Activated CD4-positive, alpha-beta T cell treated with anti-CD3 and anti-CD28 coated beads for 1 hour (primary cell): ENCODE results near the gene CHST1.

Experiments
- DNase-seq: peaks from one replicate; pipeline ENCODE4 v3.0.0-alpha.2; 2020

Gene CHST1

GRCh38 chr11:45643598-45644260, 21.7 kb downstream of the CHST1 start:
- DNase-seq, result no peak

DNA sequence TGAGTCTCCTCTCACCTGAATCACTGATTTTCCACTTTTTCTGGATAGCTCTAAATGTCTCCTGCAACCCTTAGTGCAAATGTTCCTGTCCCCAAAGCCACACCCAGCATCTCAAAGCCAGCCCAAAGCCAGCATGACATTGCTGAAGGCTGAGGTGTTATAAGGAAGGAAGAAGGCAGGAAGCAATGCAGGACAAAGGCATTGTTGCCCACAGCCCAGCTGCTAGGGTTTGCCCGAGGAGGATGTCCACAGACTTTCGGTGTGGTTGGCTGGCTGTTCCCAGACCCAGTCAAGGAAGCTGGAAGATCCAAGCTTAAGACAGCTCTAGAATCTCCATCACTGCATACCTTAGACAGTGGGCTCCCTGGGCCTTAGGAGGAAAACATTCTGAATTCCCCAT, 23.5 kb downstream of the CHST1 start:
- no peak for DNase-seq

GRCh38 chr11:45638051-45638450, 27.4 kb downstream of the CHST1 start:
- no peak for DNase-seq

DNA sequence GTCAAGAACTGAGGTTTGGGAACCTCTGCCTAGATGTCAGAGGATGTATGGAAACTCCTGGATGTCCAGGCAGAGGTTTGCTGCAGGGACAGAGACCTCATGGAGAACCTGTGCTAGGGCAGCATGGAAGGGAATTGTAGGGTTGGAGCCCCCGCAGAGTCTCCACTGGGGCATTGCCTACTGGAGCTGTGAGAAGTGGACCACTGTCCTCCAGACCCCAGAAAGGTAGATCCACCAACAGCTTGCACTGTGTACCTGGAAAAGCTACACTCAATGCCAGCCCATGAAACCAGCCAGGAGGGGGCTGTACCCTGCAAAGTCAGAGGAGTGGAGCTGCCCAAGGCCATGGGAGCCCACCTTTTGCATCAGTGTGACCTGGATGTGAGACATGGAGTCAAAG, 29.5 kb downstream of the CHST1 start:
- no peak for DNase-seq

GRCh38 chr11:45625611-45626010, 39.8 kb downstream of the CHST1 start:
- DNase-seq, result no peak

DNA sequence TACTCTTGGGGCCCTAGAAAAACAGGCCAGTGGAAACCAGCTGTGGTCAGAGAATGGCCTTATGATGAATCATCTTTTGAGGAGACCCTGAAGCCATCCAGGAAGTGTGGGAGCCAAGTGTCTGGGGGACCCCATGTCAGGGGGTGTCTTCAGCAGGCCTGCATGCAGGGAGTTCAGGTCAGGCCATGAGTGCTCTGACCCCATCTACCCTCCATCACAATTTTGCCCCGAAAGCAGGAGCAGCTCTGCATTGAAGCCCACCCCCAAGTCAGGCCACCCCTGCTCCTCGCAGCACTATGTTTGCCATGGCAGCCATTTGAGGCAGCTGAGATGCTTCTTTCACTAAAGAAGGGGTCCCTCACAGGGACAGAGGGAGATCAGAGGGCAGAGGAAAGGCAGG, 41.3 kb downstream of the CHST1 start:
- DNase-seq, result no peak

DNA sequence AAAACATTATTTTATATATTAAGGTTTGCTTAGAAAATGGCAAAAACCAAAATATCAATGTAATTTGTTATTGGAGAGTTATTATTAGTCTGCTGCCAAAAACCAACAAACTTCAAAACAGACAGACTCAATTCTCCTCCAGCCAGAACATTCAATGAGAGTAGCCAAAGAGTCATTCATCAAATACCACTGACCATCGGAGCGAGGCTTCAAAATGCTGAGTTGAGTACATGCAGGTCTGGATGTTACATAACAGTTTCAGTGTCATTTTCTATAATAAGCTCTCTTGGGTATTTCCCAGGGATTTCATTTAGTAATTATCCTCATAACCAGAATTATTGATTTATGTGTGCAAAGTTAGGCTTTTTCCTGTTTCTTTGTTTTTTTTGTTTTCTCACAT, 42.6 kb downstream of the CHST1 start:
- no peak for DNase-seq

DNA sequence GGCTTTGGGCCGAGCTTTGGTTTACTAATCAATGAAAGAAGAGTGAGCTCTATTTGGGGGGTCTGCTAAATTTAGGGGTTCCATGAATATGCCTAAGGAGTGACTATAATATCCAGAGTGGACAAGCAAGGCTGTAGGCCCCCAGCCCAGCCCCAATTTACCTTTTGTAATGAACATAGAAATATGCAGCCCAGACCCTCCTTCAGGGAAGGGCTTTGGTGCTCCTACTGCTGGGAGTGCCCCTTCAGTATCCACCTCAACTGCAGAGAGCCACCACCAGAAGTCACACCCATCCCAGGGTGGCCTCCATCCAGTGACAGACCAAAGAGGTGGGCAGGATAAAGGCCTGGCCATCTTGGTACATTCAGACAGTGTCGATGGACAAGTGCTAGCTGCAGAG, 43.1 kb downstream of the CHST1 start:
- no peak for DNase-seq

GRCh38 chr11:45621588-45621987, 43.8 kb downstream of the CHST1 start:
- DNase-seq, result no peak

GRCh38 chr11:45620243-45620642, 45.2 kb downstream of the CHST1 start:
- no peak for DNase-seq

DNA sequence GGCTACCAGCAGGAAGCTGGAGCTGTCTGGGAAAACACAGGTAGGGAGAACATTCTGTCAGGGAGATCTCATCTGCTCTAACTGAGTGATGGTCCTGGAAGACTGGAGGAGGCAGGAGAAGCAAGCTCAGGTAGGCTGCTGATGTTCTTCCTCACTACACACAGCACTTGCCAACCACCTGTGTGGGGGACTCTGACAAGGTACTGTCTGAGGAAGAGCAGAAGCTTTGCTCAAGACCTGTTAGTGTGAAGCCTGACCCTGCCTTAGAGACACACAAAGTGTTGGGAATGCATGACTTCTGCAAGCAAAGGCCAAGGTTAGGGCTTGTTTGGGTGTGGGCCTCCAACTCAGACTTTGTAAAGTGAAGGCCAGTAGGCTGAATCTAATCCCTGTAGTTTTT, 46.5 kb downstream of the CHST1 start:
- DNase-seq, result no peak

- DNase-seq, result no peak
Measured at GRCh38 chr11:45617871-45618601, 47.4 kb downstream of the CHST1 start.

GRCh38 chr11:45616802-45617549, 48.4 kb downstream of the CHST1 start:
- no peak for DNase-seq

- no peak for DNase-seq
Measured at GRCh38 chr11:45615182-45615792, 50.1 kb downstream of the CHST1 start.

DNA sequence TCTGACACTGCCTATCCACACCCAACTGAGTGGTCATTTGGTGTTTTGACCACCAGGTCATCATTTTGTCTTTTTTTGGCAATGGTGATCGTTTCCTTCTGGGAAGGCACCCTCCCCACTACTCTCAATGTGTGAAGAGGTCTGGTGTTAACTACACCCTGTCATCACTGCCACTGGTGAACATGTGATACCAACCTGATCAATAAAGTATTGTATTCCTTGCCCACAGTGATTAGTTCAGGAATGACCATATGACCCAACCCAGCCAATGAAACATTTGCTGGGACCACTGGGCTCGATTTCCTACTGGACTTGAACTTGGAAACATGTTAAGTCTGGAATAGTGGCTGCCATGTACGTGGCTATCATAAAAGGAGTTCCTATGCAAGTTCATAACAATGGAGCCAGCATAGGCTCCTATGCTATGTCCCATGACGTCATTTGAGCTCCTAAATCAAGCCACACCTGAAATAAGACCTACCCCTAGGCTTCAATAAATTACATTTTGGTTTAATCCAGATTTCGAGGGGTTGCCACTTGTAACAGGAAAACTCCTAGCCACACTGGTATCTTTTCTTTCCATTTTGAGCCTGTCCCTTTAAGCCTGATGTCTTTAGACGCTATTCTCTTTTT, 51.1 kb downstream of the CHST1 start:
- no peak for DNase-seq

DNA sequence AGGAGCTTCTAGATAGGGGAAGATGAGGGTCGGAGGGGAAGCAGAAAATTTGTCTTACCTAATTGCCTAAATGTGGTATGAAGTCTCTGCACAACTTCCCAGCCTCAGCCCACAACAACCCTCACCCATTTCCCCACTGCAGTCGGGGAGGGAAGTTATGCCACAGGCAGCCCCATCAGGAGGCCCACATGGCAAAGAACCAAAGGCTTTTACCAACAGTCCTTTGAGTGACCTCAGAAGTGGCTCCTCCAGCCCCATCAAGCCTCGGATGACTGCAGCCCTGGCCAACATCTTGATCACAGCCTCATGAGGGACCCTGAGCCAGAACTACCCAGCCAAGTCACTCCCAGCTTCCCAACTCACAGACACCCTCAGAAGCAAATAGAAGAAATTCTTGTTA, 54.8 kb downstream of the CHST1 start:
- no peak for DNase-seq

DNA sequence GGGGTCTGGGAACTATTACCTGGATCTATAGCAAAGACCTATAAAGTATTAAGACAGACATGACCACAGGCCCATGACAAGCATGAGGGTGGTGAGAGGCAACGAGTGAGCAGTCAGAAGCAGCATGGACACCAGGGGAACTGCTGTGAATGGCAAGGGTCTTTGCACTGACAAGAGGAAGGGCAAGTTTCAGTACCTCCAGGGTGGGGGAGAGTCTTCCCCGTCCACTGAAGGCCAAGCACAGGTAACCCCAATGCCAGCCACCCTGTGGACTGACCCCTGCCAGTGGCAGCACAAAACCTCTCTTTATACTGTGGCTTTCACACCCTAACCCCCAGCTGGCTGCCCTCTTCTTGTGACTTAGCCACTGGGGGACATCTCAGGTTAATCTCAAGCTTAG, 55.5 kb downstream of the CHST1 start:
- DNase-seq, result no peak

DNA sequence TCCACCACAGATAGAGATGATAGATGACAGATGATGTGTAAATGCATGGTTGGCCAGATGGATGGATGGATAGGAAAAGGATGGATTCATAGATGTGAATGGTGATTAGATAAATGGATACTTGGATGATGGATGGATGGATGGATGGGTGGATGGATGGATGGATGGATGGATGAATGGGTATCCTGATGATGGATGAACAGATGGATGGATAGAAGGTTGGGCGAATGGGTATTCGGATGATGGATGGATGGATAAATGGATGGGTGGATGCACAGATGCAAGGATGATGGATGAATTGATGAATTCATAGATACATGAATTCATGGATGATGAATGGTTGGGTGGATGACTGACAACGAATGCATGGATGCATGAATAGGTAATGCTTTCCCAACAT, 56.1 kb downstream of the CHST1 start:
- DNase-seq, result no peak

- no peak for DNase-seq
Measured at GRCh38 chr11:45607995-45608394, 57.4 kb downstream of the CHST1 start.

GRCh38 chr11:45606514-45607281, 58.7 kb downstream of the CHST1 start:
- DNase-seq, result no peak

DNA sequence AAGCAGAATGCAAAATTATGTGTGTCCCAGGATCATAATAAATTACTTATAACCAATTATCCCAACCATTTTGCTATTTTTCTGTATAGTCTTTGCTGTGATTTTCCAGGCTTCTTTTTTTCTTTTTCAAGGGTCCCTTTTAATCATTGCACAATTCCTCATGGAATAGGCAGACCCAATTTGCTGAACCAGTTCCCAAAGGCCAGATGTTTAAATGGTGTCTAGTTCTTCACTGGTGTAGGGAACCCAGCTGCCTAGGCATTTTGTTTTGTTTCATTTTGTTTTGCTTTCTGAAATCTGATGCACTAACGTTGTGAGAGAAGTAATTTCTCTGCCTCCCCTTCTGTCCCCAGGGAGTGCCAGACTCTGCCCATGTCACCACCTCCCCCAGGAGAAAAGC, 60.4 kb downstream of the CHST1 start:
- DNase-seq, result no peak

DNA sequence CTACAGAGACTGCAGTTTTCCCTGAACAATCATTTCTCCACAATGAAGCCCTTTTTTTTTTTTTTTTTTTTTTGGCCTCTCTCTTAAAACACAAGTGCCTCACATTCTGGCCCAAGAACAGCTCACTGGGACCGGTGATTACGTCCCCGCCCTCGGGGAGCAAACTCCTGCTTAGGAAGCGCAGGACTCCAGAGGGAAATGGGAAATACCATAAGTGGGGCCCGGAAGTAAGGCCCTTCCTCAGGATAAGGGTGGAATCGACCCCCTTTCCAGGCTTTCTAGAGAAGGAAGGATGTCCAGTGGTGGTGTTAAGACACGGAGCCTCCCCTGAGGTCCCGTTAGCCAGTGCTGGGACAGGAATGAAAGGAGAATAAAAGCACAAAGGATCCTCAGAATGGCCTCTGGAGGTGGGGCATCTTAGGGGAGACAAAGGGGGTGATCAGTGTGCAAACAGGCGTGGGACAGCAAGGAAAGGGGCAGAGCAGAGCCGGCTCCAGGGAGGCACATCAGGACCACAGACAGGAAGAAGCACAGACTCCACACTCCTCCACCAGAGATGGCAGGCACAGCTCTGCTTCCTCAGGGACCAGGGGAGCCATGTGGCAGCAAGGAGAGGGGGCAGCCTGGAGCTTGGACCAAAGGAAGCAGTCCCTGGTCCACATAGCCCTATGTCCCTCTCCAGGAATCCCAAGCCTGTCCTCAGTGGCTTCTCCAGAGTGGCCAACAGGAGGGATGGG, 61.3 kb downstream of the CHST1 start:
- no peak for DNase-seq
